Activated CD8-positive, alpha-beta T cell treated with anti-CD3 and anti-CD28 coated beads, Interleukin-2, amount 10 ng/mL, durations not matched to agents 7 days and 5 days (primary cell): ENCODE measurements around the gene FGF2. TPM values are rescaled to one million over a fixed set of nuclear protein-coding genes. Genes with fewer than 3 reads are reported as not detected.
A peak's percentile ranks its signal among the peaks of the same experiment; 100 is the strongest.
"Not testable (repeated sequence)": the region's sequence is repeated elsewhere in the genome, so short reads cannot be mapped to it uniquely, and the experiment has no call there.

ENCODE experiments used
- ATAC-seq: fragments of 150-1000 bp; cut with Tn5 transposase; one replicate; pipeline ENCODE4 v1.10.0; 2021; ENCODE audit warnings: moderate library complexity
- CTCF ChIA-PET: fragments of 350-600 bp; sonication (Branson Sonifier 250); formaldehyde crosslinking; loops from one replicate; lab custom pipeline; 2021; ENCODE audit warnings: antibody characterized with exemption; lab: Charles Lee
- POLR2A ChIA-PET: fragments of 350-600 bp; sonication (Branson Sonifier 250); formaldehyde crosslinking; loops from one replicate; lab custom pipeline; 2021; ENCODE audit warnings: antibody characterized with exemption; lab: Charles Lee
- DNase-seq: peaks from one replicate; pipeline ENCODE4 v3.0.0-alpha.2; 2020
- H3K27ac Mint-ChIP-seq: one replicate; pipeline ENCODE4 v1.8.0; 2021; ENCODE audit warnings: mild to moderate bottlenecking, mixed read lengths
- H3K27me3 Mint-ChIP-seq: one replicate; pipeline ENCODE4 v1.8.0; 2021; ENCODE audit warnings: low read depth, mixed read lengths
- H3K36me3 Mint-ChIP-seq: one replicate; pipeline ENCODE4 v1.8.0; 2021; ENCODE audit warnings: low read depth, mixed read lengths
- H3K4me1 Mint-ChIP-seq: one replicate; pipeline ENCODE4 v1.8.0; 2021; ENCODE audit warnings: low read depth, mixed read lengths
- H3K4me3 Mint-ChIP-seq: one replicate; pipeline ENCODE4 v1.8.0; 2021; ENCODE audit warnings: mild to moderate bottlenecking, mixed read lengths
- H3K9me3 Mint-ChIP-seq: one replicate; pipeline ENCODE4 v1.8.0; 2022; ENCODE audit warnings: mixed read lengths; ENCODE audit not compliant: insufficient read depth
- total RNA-seq, 2 experiments: library from RNA; stranded (reverse); gene quantifications; one replicate each; pipeline ENCODE4 v1.2.3, GENCODE V29; 2021

The FGF2 gene
- total RNA-seq, 2 experiments from 2014 or later = 0.13 TPM; not detected in 1

DNA sequence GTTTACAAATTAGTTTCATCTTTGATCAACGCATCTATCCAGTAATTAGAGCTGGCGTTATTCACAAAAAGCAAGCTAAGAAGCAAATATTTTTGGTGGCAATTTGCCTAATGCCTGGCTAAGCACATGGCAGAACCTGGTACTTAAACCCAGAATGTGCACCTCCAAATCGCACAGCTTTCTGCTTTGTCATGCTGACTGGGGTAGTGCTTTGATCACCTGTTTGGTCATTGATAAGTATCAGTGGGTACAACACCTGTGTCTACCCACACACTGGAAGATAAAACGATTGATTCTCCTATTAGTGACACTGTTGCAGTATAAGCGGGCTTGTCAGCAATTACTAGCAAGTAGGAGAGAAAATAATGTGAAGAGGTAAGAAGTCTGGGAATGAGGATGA, 93.8 kb downstream of the FGF2 start:
- Mint-ChIP-seq H3K4me1 (peaks cover 11% of the 10 kb centered on the region), H3K27me3 (no peaks in the 10 kb centered on the region), H3K36me3 (peaks cover 4% of the 10 kb centered on the region), H3K27ac (no peak overlapping the region), H3K4me3 (no peak overlapping the region), H3K9me3 (no peaks in the 10 kb centered on the region)
- ChIA-PET CTCF (interaction anchor here (1.1 to 2.7 kb wide), 4 partner anchors 10 to 189 kb away, joined by 3 to 15 read pairs (median 10); partner anchors contain the start of gene BBS12), POLR2A (no interaction called here)
- DNase-seq (no peak), ATAC-seq (no peak)

DNA sequence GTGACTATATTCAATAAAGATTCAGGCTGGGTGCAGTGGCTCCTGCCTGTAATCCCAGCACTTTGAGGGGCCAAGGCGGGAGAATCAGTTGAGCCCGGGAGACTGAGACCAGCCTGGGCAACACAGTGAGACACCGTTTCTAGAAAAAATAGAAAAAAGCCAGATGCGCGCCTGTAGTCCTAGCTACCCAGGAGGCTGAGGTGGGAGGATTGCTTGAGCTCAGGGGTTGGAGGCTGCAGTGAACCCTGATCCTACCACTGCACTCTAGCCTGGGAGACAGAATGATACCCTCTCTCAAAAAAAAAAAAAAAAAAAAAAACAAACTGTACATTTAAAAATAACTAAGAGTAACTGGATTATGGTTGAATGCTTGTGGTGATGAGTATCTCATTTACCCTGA, 94.7 kb downstream of the FGF2 start:
- ChIA-PET CTCF (interaction anchor here (1.1 to 2.7 kb wide), 3 partner anchors 9 to 189 kb away, joined by 5 to 15 read pairs (median 15); partner anchors contain the start of gene BBS12), POLR2A (no interaction called here)
- peak overlapping the region; percentile 42 for H3K4me3 Mint-ChIP-seq
- no peak overlapping the region for H3K27ac Mint-ChIP-seq
- peaks cover 2% of the 10 kb centered on the region for H3K36me3 Mint-ChIP-seq
- H3K4me1 Mint-ChIP-seq = peaks cover 11% of the 10 kb centered on the region
- H3K9me3 Mint-ChIP-seq = no peaks in the 10 kb centered on the region
- DNase-seq (no peak), ATAC-seq (no peak)
- H3K27me3 Mint-ChIP-seq = no peaks in the 10 kb centered on the region

DNA sequence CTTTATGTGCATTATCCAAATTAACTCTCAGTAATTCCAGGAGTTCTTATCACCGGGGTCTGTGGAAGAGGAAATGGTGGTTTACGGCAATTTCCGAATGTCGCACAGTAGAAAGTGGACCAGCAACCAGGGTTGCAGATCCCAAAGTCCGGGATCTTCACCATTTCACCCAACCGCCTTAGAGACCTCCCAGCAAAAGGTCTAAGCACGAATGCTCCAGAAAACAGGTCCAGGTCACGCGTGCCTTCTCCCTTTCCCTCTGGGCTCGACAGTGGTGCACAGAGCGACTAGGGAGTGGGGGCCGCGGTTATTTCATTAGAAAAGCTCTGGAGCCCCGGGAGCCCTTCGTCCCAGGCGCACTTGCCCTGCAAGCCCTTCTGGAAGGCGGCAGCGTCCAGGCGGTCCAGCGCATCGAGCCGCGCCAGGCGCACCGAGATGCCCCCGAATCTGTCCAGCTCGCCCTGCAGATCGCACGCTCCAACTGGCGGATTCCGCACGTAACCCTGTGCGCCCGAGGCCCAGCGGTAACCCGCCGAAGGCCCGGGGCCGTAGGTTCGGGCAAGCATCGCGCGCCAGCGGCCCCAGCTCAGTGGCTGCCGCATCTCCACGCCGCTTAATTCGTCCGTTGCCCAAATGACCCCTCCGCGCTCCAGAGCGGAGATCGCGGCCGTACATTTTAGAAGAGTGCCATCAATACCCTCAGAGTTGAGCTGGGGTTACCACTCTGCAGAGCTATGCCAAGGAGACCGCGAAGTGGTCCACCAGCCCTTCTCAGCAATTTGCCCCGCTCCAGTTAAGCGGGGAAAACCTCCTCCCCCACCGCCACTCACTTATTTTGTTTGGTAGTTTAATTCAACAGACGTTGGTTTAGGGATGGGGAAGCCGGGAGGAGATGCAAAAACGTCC, 95.6 kb downstream of the FGF2 start, which contains the start of gene NUDT6:
NUDT6 (minus strand) TSS at position 627 of the 906 bp plus-strand sequence; CDS start at position 602, 25 bp downstream.
- Mint-ChIP-seq H3K9me3 (no peaks in the 10 kb centered on the region), H3K36me3 (peaks cover 2% of the 10 kb centered on the region), H3K4me1 (peaks cover 15% of the 10 kb centered on the region), H3K4me3 (no peak within 1 kb of the TSS), H3K27me3 (no peaks in the 10 kb centered on the region), H3K27ac (peak within 1 kb of the TSS; percentile 98)
- ChIA-PET CTCF (interaction anchor here (1.1 to 2.5 kb wide), 5 partner anchors 8 to 320 kb away, joined by 3 to 15 read pairs (median 6); partner anchors contain the start of gene BBS12), POLR2A (interaction anchor here (0.6 to 1.1 kb wide), 5 partner anchors 8 to 474 kb away, joined by 3 to 5 read pairs (median 4); partner anchors contain the start of genes BBS12 and SPRY1)
- DNase-seq (peak; percentile 63), ATAC-seq (peak; percentile 58)

DNA sequence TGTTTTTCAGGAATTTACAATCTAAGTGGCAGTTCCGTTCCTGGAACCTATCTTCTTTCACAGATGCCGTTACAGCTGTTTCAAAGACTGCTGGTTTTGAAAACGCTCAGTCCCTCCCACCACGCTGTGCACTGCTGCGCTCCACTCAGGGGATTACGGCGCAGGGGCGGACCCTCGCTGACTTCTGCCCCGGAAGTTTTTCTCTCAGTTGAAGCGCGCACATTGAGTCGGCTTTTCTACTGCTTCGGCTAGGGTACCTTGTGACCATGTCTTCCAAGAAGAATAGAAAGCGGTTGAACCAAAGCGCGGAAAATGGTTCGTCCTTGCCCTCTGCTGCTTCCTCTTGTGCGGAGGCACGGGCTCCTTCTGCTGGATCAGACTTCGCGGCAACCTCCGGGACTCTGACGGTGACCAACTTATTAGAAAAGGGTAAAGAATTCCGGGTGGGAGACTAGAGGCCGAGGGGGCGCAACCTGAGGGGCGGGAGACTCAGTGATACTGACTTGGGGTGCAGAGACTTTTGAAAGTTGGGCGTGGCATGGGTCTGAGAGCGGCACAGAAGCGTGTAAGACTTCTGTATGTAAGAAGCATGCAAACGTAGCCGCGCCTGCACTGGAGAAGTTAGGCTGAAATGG, 96.4 kb downstream of the FGF2 start:
- DNase-seq (peak; percentile 95), ATAC-seq (peak; percentile 97)
- Mint-ChIP-seq H3K36me3 (no peaks in the 10 kb centered on the region), H3K4me1 (peaks cover 16% of the 10 kb centered on the region), H3K9me3 (no peaks in the 10 kb centered on the region), H3K27me3 (no peaks in the 10 kb centered on the region), H3K4me3 (no peak overlapping the region), H3K27ac (peak overlapping the region; percentile 98)
- POLR2A ChIA-PET = interaction anchor here (0.8 to 1.1 kb wide), 4 partner anchors 10 to 473 kb away, joined by 3 to 5 read pairs (median 4); partner anchors contain the start of genes BBS12 and SPRY1
- CTCF ChIA-PET = interaction anchor here (1.1 to 2.5 kb wide), 6 partner anchors 8 to 474 kb away, joined by 3 to 15 read pairs (median 5); partner anchors contain the start of genes BBS12 and SPRY1

DNA sequence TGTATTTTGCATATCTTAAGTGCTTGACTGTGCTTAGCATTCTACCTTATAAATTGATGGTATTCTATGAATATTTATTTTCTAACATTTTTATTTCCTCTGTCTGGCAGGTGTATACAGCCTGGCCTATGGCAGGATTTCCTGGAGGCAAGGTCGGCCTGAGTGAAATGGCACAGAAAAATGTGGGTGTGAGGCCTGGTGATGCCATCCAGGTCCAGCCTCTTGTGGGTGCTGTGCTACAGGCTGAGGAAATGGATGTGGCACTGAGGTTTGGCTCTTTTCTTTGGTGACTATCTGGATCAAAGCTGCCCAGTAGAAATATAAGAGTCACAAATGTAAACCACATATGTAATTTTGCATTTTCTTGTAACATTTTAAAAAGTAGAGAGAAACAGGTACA, 102.3 kb downstream of the FGF2 start:
- no peak overlapping the region for H3K4me3 Mint-ChIP-seq
- ChIA-PET POLR2A (no interaction called here), CTCF (interaction anchor here (2.6 kb wide), 2 partner anchors 171 to 351 kb away, joined by 22 to 23 read pairs; no protein-coding TSS in a partner anchor)
- H3K36me3 Mint-ChIP-seq = peaks cover 20% of the 10 kb centered on the region
- H3K9me3 Mint-ChIP-seq = no peaks in the 10 kb centered on the region
- H3K27ac Mint-ChIP-seq = no peak overlapping the region
- no peak for ATAC-seq
- DNase-seq = no peak
- H3K4me1 Mint-ChIP-seq = peaks cover 18% of the 10 kb centered on the region
- no peaks in the 10 kb centered on the region for H3K27me3 Mint-ChIP-seq

DNA sequence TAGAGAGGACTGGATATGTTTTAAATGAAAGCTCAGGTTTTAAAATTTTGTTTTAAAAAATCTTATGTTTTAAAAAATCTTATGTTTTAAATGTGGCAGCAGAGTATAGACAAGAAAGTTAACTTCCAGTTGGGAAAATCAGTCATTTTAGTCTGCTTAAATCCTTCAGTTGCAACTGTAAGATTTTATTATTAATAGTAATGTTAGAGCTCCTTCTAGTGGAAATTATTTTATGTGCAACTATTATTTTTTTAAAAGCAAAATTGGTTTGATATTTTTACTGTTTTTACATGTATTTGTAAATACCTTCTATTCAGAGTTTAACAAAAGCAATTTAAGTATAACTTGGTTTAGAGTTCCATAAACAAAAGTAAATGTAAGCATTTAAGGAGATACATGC, 104.2 kb downstream of the FGF2 start:
- CTCF ChIA-PET = interaction anchor here (1.0 to 2.6 kb wide), 12 partner anchors 9 to 1031 kb away, joined by 3 to 23 read pairs (median 6); partner anchors contain the start of genes BBS12 and NUDT6

DNA sequence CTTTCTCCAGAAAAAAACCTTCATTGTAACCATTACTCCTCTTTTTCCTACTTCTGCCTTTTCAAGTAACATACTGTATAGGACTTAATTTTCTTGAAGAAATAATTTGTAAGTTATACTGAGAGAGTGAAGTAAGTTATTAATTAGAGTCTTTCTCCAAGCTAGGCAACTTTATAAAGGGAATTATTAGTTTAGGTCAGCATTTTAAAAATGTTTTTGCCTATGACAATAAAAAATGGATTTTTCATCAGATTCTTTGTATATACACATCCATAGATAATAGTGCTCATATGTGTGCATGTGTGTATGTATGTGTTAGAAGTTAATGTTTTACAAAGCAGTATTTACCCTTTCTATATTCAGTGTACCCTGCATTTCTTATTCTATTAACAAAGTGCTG, 106.1 kb downstream of the FGF2 start:
- ChIA-PET POLR2A (no interaction called here), CTCF (no interaction called here)
- no peak overlapping the region for H3K27ac Mint-ChIP-seq
- no peak for ATAC-seq
- H3K27me3 Mint-ChIP-seq = no peaks in the 10 kb centered on the region
- peaks cover 21% of the 10 kb centered on the region for H3K4me1 Mint-ChIP-seq
- peaks cover 42% of the 10 kb centered on the region for H3K36me3 Mint-ChIP-seq
- no peak for DNase-seq
- H3K9me3 Mint-ChIP-seq = no peaks in the 10 kb centered on the region
- no peak overlapping the region for H3K4me3 Mint-ChIP-seq

More for the DNA sequence above, 104.2 kb downstream of the FGF2 start:
- H3K27ac Mint-ChIP-seq = no peak overlapping the region
- POLR2A ChIA-PET = interaction anchor here (1.0 kb wide), 1 partner anchor 9 kb away, joined by 3 read pairs; the partner anchor contains the start of gene NUDT6
- peaks cover 33% of the 10 kb centered on the region for H3K36me3 Mint-ChIP-seq
- DNase-seq = no peak
- peaks cover 26% of the 10 kb centered on the region for H3K4me1 Mint-ChIP-seq
- H3K4me3 Mint-ChIP-seq = no peak overlapping the region
- ATAC-seq = no peak
- no peaks in the 10 kb centered on the region for H3K27me3 Mint-ChIP-seq
- no peaks in the 10 kb centered on the region for H3K9me3 Mint-ChIP-seq

DNA sequence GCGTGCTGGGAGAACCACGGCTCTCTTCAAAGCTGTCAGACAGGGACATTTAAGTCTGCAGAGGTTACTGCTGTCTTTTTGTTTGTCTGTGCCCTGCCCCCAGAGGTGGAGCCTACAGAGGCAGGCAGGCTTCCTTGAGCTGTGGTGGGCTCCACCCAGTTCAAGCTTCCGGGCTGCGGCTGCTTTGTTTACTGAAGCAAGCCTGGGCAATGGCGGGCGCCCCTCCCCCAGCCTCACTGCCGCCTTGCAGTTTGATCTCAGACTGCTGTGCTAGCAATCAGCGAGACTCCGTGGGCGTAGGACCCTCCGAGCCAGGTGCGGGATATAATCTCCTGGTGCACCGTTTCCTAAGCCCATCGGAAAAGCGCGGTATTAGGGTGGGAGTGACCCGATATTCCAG, 118.5 kb downstream of the FGF2 start:
- H3K27me3 Mint-ChIP-seq, H3K4me1 Mint-ChIP-seq, H3K9me3 Mint-ChIP-seq, CTCF ChIA-PET, POLR2A ChIA-PET, H3K4me3 Mint-ChIP-seq, H3K27ac Mint-ChIP-seq, ATAC-seq: not testable (repeated sequence)
- peak; percentile 28 for DNase-seq
- H3K36me3 Mint-ChIP-seq = peaks cover 42% of the 10 kb centered on the region

DNA sequence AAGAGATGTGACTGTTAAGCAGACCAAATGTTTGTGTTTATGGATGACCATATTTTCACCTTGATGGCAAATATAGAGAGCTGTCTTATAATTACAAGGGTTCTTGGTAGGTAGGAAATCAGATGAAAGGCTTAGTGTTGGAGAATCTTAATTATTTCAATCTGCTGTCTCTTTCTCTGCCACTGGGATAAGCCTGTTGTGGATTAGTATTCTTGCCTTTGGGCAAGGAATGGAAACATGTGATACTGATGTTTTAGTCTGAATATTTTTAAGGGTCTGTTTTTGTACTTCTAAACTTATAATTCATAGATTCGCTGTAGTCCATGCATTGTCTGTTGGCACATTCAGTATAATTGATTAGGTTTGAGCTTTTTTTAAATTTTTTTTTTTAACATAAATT, 119.5 kb downstream of the FGF2 start:
- CTCF ChIA-PET = no interaction called here
- no peaks in the 10 kb centered on the region for H3K9me3 Mint-ChIP-seq
- ATAC-seq = no peak
- H3K36me3 Mint-ChIP-seq = peaks cover 44% of the 10 kb centered on the region
- no peaks in the 10 kb centered on the region for H3K4me1 Mint-ChIP-seq
- no peak overlapping the region for H3K4me3 Mint-ChIP-seq
- DNase-seq = no peak
- no peak overlapping the region for H3K27ac Mint-ChIP-seq
- no peaks in the 10 kb centered on the region for H3K27me3 Mint-ChIP-seq
- POLR2A ChIA-PET = no interaction called here
